HAP-1 (cell line): ENCODE results near the gene ABHD1.
"Not testable (repeated sequence)": the region's sequence is repeated elsewhere in the genome, so short reads cannot be mapped to it uniquely, and the experiment has no call there.

Experiments used
- DNase-seq, 2 experiments: peaks; one replicate each; pipeline ENCODE4 v3.0.0-alpha.2; 2016 to 2020; ENCODE audit warnings: low spot score in 2 of 2
- H3K27me3 ChIP-seq: fragments of 250-450 bp; sonication (Bioruptor Pico); 2 replicates; pipeline ENCODE4 v1.5.1; 2020; ENCODE audit warnings: low read depth, mild to moderate bottlenecking, moderate library complexity
- H3K36me3 ChIP-seq: fragments of 250-450 bp; sonication (Bioruptor Pico); replicated peaks from 2 replicates; pipeline ENCODE4 v1.5.1; 2020; ENCODE audit warnings: mild to moderate bottlenecking
- H3K4me1 ChIP-seq: fragments of 250-450 bp; sonication (Bioruptor Pico); 2 replicates; pipeline ENCODE4 v1.5.1; 2020; ENCODE audit warnings: mild to moderate bottlenecking
- H3K4me3 ChIP-seq: fragments of 250-450 bp; sonication (Bioruptor Pico); 2 replicates; pipeline ENCODE4 v1.5.1; 2020; ENCODE audit warnings: mild to moderate bottlenecking, moderate library complexity
- H3K9me3 ChIP-seq: fragments of 250-450 bp; sonication (Bioruptor Pico); 2 replicates; pipeline ENCODE4 v1.5.1; 2020; ENCODE audit warnings: mild to moderate bottlenecking, moderate library complexity
- in situ Hi-C: fragments of 300-500 bp; cut with MboI; formaldehyde crosslinking; loops from 3 replicates; pipeline ENCODE4 v1.14.3; 2020; ENCODE audit warnings: low sequenced_read_pairs, inconsistent platforms, mixed read lengths

The ABHD1 gene

GRCh38 chr2:27109083-27109482, 14.5 kb upstream of the ABHD1 start:
- H3K36me3 ChIP-seq = no peaks in the 10 kb centered on the region
- no peaks in the 10 kb centered on the region for H3K9me3 ChIP-seq
- no peak for DNase-seq
- in situ Hi-C loops = loop anchor here (10.0 kb wide), 1 partner anchor 176 kb away; the partner anchor contains the start of gene TRIM54
- H3K27me3 ChIP-seq = no peaks in the 10 kb centered on the region
- H3K4me1 ChIP-seq = no peaks in the 10 kb centered on the region
- no peak overlapping the region for H3K4me3 ChIP-seq

DNA sequence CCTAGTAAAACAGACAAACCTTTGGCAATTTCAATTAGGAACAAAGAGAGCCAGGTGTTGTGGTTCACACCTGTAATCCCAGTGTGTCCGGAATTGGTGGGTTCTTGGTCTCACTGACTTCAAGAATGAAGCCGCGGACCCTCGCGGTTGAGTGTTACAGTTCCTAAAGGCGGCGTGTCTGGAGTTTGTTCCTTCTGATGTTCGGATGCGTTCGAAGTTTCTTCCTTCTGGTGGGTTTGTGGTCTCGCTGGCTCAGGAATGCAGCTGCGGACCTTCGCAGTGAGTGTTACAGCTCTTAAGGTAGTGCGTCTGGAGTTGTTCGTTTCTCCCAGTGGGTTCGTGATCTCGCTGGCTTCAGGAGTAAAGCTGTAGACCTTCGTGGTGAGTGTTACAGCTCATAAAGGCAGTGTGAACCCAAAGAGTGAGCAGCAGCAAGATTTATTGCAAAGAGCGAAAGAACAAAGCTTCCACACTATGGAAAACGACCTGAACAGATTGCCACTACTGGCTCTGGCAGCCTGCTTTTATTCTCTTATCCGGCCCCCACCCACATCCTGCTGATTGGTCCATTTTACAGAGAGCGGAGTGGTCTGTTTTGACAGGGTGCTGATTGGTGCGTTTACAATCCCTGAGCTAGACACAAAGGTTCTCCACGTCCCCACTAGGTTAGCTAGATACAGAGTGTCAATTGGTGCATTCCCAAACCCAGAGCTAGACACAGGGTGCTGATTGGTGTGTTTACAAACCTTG, 12.8 kb upstream of the ABHD1 start:
- H3K4me3 ChIP-seq, in situ Hi-C loops, H3K27me3 ChIP-seq, H3K36me3 ChIP-seq, DNase-seq, H3K9me3 ChIP-seq, H3K4me1 ChIP-seq: not testable (repeated sequence)

DNA sequence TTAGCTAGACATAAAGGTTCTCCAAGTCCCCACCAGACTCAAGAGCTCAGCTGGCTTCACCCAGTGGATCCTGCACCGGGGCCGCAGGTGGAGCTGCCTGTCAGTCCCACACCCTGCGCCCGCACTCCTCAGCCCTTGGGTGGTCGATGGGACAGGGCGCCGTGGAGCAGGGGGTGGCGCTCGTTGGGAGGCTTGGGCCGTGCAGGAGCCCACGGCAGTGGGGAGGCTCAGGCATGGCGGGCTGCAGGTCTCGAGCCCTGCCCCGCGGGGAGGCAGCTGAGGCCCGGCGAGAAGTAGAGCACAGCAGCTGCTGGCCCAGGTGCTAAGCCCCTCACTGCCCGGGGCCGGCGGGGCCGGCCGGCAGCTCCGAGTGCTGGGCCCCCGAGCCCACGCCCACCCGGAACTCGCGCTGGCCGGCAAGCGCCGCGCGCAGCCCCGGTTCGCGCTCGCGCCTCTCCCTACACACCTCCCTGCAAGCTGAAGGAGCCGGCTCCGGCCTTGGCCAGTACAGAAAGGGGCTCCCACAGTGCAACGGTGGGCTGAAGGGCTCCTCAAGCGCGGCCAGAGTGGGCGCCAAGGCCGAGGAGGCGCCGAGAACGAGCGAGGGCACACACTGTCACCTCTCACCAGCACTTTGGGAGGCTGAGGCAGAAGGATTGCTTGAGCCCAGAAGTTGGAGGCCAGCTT, 12.1 kb upstream of the ABHD1 start:
- H3K4me3 ChIP-seq, H3K4me1 ChIP-seq, in situ Hi-C loops, H3K36me3 ChIP-seq, DNase-seq, H3K9me3 ChIP-seq, H3K27me3 ChIP-seq: not testable (repeated sequence)

DNA sequence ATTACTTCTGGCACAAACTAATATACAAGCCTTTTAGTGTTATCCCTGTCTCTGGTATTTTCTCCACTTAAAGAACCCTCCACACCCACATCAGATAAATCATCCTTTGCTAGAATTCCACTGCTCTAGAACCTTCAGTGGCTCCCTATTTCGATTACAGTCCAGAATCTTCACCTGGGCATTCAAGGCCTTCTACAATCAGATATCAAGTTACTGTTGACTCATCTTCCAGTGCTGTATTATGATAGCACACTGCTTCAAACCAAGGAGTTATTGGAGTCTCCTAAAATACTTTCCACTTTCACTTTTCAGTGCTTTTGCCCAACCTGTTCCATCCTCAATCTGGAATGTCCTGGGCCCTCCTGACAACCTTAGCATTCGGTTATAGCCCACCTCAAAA, 8.1 kb upstream of the ABHD1 start:
- no peaks in the 10 kb centered on the region for H3K27me3 ChIP-seq
- H3K4me1 ChIP-seq = peaks cover 4% of the 10 kb centered on the region
- in situ Hi-C loops = no loop called here
- H3K9me3 ChIP-seq = no peaks in the 10 kb centered on the region
- no peak overlapping the region for H3K4me3 ChIP-seq
- DNase-seq = no peak
- no peaks in the 10 kb centered on the region for H3K36me3 ChIP-seq

GRCh38 chr2:27117995-27118524, 5.6 kb upstream of the ABHD1 start:
- H3K36me3 ChIP-seq = no peaks in the 10 kb centered on the region
- no peak for DNase-seq
- H3K4me1 ChIP-seq = peaks cover 4% of the 10 kb centered on the region
- no peaks in the 10 kb centered on the region for H3K9me3 ChIP-seq
- in situ Hi-C loops = no loop called here
- peak overlapping the region; percentile 30 for H3K4me3 ChIP-seq
- H3K27me3 ChIP-seq = no peaks in the 10 kb centered on the region

- Histone ChIP-seq H3K36me3 (no peaks in the 10 kb centered on the region), H3K9me3 (no peaks in the 10 kb centered on the region), H3K4me3 (peak within 1 kb of the TSS; percentile 30), H3K4me1 (peaks cover 8% of the 10 kb centered on the region), H3K27me3 (no peaks in the 10 kb centered on the region)
- DNase-seq = peak in 1 of 2 experiments; percentile 58
- in situ Hi-C loops = no loop called here
Measured at GRCh38 chr2:27118525-27119329, 4.9 kb upstream of the ABHD1 start, which contains the start of gene CGREF1. Gene CGREF1, minus strand, starts transcription at chr2:27119128. Its CDS starts 14,762 bp downstream, at chr2:27104366.

DNA sequence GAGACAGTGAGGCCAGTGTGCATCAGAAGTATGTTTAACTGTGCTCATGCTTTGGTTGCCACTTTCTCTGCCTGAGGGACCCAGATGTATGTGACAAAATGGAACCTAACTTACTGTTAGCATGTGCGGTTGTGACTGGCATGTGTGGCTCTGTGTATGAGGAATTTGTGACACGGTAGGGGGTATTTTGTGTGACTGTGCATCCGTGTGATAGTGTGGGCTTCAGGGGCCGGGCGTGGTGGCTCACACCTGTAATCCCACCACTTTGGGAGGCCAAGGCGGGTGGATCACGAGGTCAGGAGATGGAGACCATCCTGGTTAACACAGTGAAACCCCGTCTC, 4.3 kb upstream of the ABHD1 start:
- H3K36me3 ChIP-seq, DNase-seq, H3K9me3 ChIP-seq, H3K4me3 ChIP-seq, in situ Hi-C loops, H3K27me3 ChIP-seq: not testable (repeated sequence)
- peaks cover 11% of the 10 kb centered on the region for H3K4me1 ChIP-seq

DNA sequence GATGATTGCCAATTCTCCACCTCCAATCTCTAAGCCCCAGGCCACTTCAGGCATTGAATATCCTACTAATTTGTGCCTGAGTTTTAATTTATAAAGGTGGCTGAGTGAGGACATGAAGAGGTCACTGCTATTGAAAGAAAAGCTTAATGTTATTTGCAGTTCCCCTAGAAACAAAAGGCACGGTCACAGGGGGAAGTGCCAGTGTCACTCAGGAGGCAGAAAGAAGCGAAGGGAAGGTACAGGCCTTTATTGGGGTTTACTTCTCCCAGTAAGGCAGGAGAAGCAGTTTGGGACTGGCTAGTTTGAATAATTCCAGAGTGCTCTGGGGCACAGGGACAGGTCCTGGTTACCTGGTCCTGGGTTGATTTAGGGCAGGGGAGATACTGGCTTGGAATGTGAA, 1.7 kb upstream of the ABHD1 start:
- no peaks in the 10 kb centered on the region for H3K27me3 ChIP-seq
- H3K9me3 ChIP-seq = no peaks in the 10 kb centered on the region
- in situ Hi-C loops = no loop called here
- H3K36me3 ChIP-seq = no peaks in the 10 kb centered on the region
- peaks cover 11% of the 10 kb centered on the region for H3K4me1 ChIP-seq
- no peak for DNase-seq
- H3K4me3 ChIP-seq = no peak overlapping the region

GRCh38 chr2:27122791-27123190, 824 bp upstream of the ABHD1 start:
- Histone ChIP-seq H3K4me3 (no peak overlapping the region), H3K36me3 (no peaks in the 10 kb centered on the region), H3K4me1 (peaks cover 11% of the 10 kb centered on the region), H3K27me3 (no peaks in the 10 kb centered on the region), H3K9me3 (no peaks in the 10 kb centered on the region)
- in situ Hi-C loops = no loop called here
- DNase-seq = no peak

- DNase-seq = no peak
- H3K36me3 ChIP-seq = peaks cover 6% of the 10 kb centered on the region
- in situ Hi-C loops = no loop called here
- peaks cover 7% of the 10 kb centered on the region for H3K4me1 ChIP-seq
- no peaks in the 10 kb centered on the region for H3K9me3 ChIP-seq
- H3K4me3 ChIP-seq = no peak overlapping the region
- H3K27me3 ChIP-seq = no peaks in the 10 kb centered on the region
Measured at GRCh38 chr2:27125104-27125503, 1.5 kb downstream of the ABHD1 start.

GRCh38 chr2:27126252-27126710, 2.7 kb downstream of the ABHD1 start:
- in situ Hi-C loops = no loop called here
- DNase-seq = no peak
- Histone ChIP-seq H3K27me3 (no peaks in the 10 kb centered on the region), H3K9me3 (no peaks in the 10 kb centered on the region), H3K4me1 (peaks cover 7% of the 10 kb centered on the region), H3K36me3 (peaks cover 16% of the 10 kb centered on the region), H3K4me3 (no peak overlapping the region)

DNA sequence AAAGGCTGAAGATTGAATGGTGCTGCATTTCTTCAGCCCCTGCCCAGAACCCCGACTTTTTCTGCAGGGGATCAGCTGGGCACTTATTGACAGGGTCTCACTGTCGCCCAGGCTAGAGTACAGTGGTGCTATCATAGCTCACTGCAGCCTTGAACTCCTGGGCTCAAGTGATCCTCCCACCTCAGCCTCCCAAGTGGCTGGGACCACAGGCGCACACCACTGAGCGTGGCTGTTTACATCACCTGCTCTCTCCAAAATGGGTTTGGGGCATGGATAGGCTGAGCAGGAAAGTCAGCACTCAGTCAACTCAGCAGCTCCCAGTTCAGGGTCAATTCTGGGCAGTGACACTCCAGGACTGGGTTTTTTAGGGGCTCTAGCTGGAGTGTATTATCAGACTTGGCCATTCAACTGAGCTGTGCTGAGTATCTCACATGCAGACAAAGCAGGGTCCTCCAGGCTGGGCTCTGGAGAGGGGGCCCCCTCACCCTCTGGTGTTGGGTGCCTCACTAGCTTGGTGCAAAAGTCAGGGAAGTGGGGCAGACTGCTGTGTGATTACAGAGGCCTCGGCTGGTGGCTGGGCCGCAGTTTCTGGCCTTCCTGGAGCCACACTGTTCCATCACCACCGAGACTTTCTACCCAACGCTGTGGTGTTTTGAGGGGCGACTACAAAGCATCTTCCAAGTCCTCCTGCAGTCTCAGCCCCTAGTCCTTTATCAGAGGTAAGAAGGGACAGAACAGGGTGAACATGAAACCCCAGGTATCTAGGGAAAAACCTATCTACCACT, 4.5 kb downstream of the ABHD1 start:
- no peaks in the 10 kb centered on the region for H3K9me3 ChIP-seq
- peaks cover 7% of the 10 kb centered on the region for H3K4me1 ChIP-seq
- H3K4me3 ChIP-seq = no peak overlapping the region
- in situ Hi-C loops = no loop called here
- no peaks in the 10 kb centered on the region for H3K27me3 ChIP-seq
- H3K36me3 ChIP-seq = peaks cover 34% of the 10 kb centered on the region
- no peak for DNase-seq
